Neural cell (in vitro differentiated cells): ENCODE data around the gene SH3RF1. TPM values are rescaled to one million over a fixed set of nuclear protein-coding genes. Genes with fewer than 3 reads are reported as not detected.

Experiments
- H2AFZ ChIP-seq: fragments of 200-600, 300-800 bp; sonication (generic), shearing (Covaris generic); 2 replicates; pipeline ENCODE4 v1.6.0; 2014; ENCODE audit warnings: low read depth, mild to moderate bottlenecking, antibody characterized with exemption, low read length, moderate library complexity
- H3F3A ChIP-seq: fragments of 200-600 bp; shearing (Covaris generic); 2 replicates; pipeline ENCODE4 v1.6.1; 2016; ENCODE audit warnings: mild to moderate bottlenecking, moderate library complexity, mixed read lengths, antibody characterized with exemption, low read length; ENCODE audit not compliant: insufficient read depth, poor library complexity, severe bottlenecking
- H3K27ac ChIP-seq: fragments of 200-600, 300-800 bp; sonication (generic), shearing (Covaris generic); 2 replicates; pipeline ENCODE4 v1.5.1; 2014; ENCODE audit warnings: mild to moderate bottlenecking, low read length, moderate library complexity
- H3K27me3 ChIP-seq: fragments of 300-800, 200-600 bp; sonication (generic), shearing (Covaris generic); 2 replicates; pipeline ENCODE4 v1.6.0; 2014; ENCODE audit warnings: mild to moderate bottlenecking, low read depth, low read length, moderate library complexity; ENCODE audit not compliant: insufficient read depth
- H3K36me3 ChIP-seq: fragments of 300-800, 200-600 bp; sonication (generic), shearing (Covaris generic); 2 replicates; pipeline ENCODE4 v1.5.1; 2014; ENCODE audit warnings: mild to moderate bottlenecking, antibody characterized with exemption, low read length, moderate library complexity; ENCODE audit not compliant: insufficient read depth
- H3K4me2 ChIP-seq: fragments of 300-800, 200-600 bp; sonication (generic), shearing (Covaris generic); 2 replicates; pipeline ENCODE4 v1.6.0; 2014; ENCODE audit warnings: mild to moderate bottlenecking, low read length
- H3K4me3 ChIP-seq: fragments of 300-800, 200-600 bp; sonication (generic), shearing (Covaris generic); 2 replicates; pipeline ENCODE4 v1.5.1; 2014; ENCODE audit warnings: mild to moderate bottlenecking, low read length, moderate library complexity
- H3K79me2 ChIP-seq: fragments of 200-600 bp; shearing (Covaris generic); replicated peaks from 2 replicates; pipeline ENCODE4 v1.6.0; 2014; ENCODE audit warnings: mild to moderate bottlenecking, low read length, moderate library complexity; ENCODE audit not compliant: insufficient read depth
- H3K9ac ChIP-seq: fragments of 300-800, 200-600 bp; sonication (generic), shearing (Covaris generic); 2 replicates; pipeline ENCODE4 v1.6.1; 2016; ENCODE audit warnings: mild to moderate bottlenecking, low read length, mixed read lengths
- H3K9me2 ChIP-seq: fragments of 200-600 bp; shearing (Covaris generic); 2 replicates; pipeline ENCODE4 v1.6.1; 2016; ENCODE audit warnings: mild to moderate bottlenecking, low read length, mixed read lengths; ENCODE audit not compliant: insufficient read depth
- H3K9me3 ChIP-seq: fragments of 200-600, 300-800 bp; sonication (generic), shearing (Covaris generic); 2 replicates; pipeline ENCODE4 v1.6.1; 2016; ENCODE audit warnings: mild to moderate bottlenecking, mixed run types, low read length, moderate library complexity, mixed read lengths
- H4K20me1 ChIP-seq: fragments of 200-600 bp; shearing (Covaris generic); 2 replicates; pipeline ENCODE4 v1.6.1; 2016; ENCODE audit warnings: mild to moderate bottlenecking, mixed run types; ENCODE audit not compliant: insufficient read depth
- EP300 ChIP-seq: fragments of 450-650 bp; conservative IDR thresholded peaks from 2 replicates; pipeline ENCODE4 v1.6.1; 2014; ENCODE audit warnings: antibody characterized with exemption, mild to moderate bottlenecking, moderate library complexity; ENCODE audit not compliant: poor library complexity, severe bottlenecking
- EZH2 ChIP-seq: fragments of 200-600, 300-800 bp; shearing (Covaris generic), sonication (generic); IDR thresholded peaks from 2 replicates; pipeline ENCODE4 v1.6.1; 2014; ENCODE audit warnings: antibody characterized with exemption, low read length, borderline replicate concordance, mild to moderate bottlenecking; ENCODE audit not compliant: insufficient read depth, poor library complexity, severe bottlenecking
- MXI1 ChIP-seq: fragments of 450-650 bp; conservative IDR thresholded peaks from 2 replicates; pipeline ENCODE4 v1.6.1; 2014; ENCODE audit warnings: antibody characterized with exemption, mild to moderate bottlenecking; ENCODE audit not compliant: poor library complexity, severe bottlenecking
- POLR2AphosphoS5 ChIP-seq: IDR thresholded peaks from 2 replicates; pipeline ENCODE4 v1.6.1; 2012
- RAD21 ChIP-seq: fragments of 450-650 bp; conservative IDR thresholded peaks from 2 replicates; pipeline ENCODE4 v1.6.1; 2014; ENCODE audit warnings: antibody characterized with exemption, mild to moderate bottlenecking, moderate library complexity
- SMC3 ChIP-seq: fragments of 450-650 bp; conservative IDR thresholded peaks from 2 replicates; pipeline ENCODE4 v1.6.1; 2014; ENCODE audit warnings: antibody characterized with exemption, mild to moderate bottlenecking, moderate library complexity; ENCODE audit not compliant: poor library complexity
- TAF1 ChIP-seq: IDR thresholded peaks from 2 replicates; pipeline ENCODE4 v1.6.1; 2012; ENCODE audit warnings: low read depth
- polyA plus RNA-seq: library from polyadenylated mRNA; depleted of rRNA; stranded (reverse); fragments of >200 nt; gene quantifications from 2 replicates; pipeline ENCODE4 v1.2.3, GENCODE V29; 2014
- TF ChIP-seq, protein P1 (sequence below): IDR thresholded peaks from 2 replicates; pipeline ENCODE4 v1.6.1; 2012; ENCODE audit warnings: borderline replicate concordance
- TF ChIP-seq, protein P2 (sequence below): fragments of 450-650 bp; IDR thresholded peaks from 2 replicates; pipeline ENCODE4 v1.5.1; 2014; ENCODE audit warnings: antibody characterized with exemption, mild to moderate bottlenecking, moderate library complexity; ENCODE audit not compliant: poor library complexity, severe bottlenecking

Gene SH3RF1
- polyA plus RNA-seq, 1 donor from 2014 or later = 3.1 TPM

DNA sequence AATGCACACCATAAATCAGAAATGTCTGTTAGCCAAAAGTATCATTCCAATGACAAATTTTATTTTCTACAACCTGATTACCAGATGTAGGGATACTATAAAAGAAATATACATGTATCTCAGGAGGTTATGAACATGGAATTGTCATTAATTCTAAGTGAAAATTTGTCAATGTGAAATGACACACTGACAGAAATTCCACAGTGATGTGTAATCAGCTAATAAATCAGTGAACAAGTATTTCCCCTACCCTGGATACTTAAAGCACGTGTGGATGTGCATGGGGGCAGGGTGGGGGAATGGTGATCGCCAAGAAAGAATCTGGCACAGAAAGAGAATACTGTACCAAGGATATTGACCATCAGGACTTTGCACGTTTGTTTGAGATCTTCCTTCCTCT lies 123.6 kb downstream of the SH3RF1 start:
- H3K9me2 ChIP-seq = no peaks in the 10 kb centered on the region
- no peak overlapping the region for H3K4me2 ChIP-seq
- H3K36me3 ChIP-seq = no peaks in the 10 kb centered on the region
- no peak for TF ChIP-seq POLR2AphosphoS5
- TF ChIP-seq, protein P1, sequence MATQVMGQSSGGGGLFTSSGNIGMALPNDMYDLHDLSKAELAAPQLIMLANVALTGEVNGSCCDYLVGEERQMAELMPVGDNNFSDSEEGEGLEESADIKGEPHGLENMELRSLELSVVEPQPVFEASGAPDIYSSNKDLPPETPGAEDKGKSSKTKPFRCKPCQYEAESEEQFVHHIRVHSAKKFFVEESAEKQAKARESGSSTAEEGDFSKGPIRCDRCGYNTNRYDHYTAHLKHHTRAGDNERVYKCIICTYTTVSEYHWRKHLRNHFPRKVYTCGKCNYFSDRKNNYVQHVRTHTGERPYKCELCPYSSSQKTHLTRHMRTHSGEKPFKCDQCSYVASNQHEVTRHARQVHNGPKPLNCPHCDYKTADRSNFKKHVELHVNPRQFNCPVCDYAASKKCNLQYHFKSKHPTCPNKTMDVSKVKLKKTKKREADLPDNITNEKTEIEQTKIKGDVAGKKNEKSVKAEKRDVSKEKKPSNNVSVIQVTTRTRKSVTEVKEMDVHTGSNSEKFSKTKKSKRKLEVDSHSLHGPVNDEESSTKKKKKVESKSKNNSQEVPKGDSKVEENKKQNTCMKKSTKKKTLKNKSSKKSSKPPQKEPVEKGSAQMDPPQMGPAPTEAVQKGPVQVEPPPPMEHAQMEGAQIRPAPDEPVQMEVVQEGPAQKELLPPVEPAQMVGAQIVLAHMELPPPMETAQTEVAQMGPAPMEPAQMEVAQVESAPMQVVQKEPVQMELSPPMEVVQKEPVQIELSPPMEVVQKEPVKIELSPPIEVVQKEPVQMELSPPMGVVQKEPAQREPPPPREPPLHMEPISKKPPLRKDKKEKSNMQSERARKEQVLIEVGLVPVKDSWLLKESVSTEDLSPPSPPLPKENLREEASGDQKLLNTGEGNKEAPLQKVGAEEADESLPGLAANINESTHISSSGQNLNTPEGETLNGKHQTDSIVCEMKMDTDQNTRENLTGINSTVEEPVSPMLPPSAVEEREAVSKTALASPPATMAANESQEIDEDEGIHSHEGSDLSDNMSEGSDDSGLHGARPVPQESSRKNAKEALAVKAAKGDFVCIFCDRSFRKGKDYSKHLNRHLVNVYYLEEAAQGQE = no peak
- TF ChIP-seq EZH2 = no peak
- TF ChIP-seq MXI1 = no peak
- TF ChIP-seq TAF1 = no peak
- no peak for TF ChIP-seq SMC3
- TF ChIP-seq EP300 = no peak
- TF ChIP-seq, protein P2, sequence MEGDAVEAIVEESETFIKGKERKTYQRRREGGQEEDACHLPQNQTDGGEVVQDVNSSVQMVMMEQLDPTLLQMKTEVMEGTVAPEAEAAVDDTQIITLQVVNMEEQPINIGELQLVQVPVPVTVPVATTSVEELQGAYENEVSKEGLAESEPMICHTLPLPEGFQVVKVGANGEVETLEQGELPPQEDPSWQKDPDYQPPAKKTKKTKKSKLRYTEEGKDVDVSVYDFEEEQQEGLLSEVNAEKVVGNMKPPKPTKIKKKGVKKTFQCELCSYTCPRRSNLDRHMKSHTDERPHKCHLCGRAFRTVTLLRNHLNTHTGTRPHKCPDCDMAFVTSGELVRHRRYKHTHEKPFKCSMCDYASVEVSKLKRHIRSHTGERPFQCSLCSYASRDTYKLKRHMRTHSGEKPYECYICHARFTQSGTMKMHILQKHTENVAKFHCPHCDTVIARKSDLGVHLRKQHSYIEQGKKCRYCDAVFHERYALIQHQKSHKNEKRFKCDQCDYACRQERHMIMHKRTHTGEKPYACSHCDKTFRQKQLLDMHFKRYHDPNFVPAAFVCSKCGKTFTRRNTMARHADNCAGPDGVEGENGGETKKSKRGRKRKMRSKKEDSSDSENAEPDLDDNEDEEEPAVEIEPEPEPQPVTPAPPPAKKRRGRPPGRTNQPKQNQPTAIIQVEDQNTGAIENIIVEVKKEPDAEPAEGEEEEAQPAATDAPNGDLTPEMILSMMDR = no peak
- no peak for TF ChIP-seq RAD21
- H3K9me3 ChIP-seq = no peaks in the 10 kb centered on the region
- no peak overlapping the region for H3K9ac ChIP-seq
- H3K27ac ChIP-seq = no peak overlapping the region
- H3K27me3 ChIP-seq = no peaks in the 10 kb centered on the region
- no peaks in the 10 kb centered on the region for H3K79me2 ChIP-seq
- H2AFZ ChIP-seq = no peak overlapping the region
- no peaks in the 10 kb centered on the region for H4K20me1 ChIP-seq
- no peaks in the 10 kb centered on the region for H3F3A ChIP-seq
- H3K4me3 ChIP-seq = no peak overlapping the region

DNA sequence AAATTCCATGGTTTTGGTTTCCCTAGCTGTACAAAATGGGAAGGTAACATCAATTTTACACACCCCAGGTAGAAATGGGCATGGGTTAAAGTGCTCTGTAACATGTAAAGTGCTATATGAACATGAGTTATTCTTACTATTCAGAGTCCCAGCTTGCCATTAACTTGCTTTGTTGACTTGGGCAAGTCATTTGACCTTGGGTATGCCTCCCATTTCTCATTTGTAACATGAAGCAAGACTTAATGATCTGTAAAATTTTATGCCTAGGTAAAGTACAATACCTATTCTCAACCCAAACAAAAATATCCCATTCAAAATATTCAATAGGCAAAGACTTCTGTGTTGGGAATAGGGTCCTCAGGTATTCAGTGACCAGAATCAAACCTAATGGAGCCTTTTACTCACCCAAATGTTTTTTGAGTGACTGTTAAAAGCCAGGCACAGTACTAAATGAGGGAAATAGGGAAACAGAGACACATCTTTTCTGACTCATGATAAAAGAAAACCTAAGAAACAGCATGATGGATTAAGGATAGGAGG lies 126.6 kb downstream of the SH3RF1 start:
- no peaks in the 10 kb centered on the region for H3K9me2 ChIP-seq
- H2AFZ ChIP-seq = no peak overlapping the region
- no peaks in the 10 kb centered on the region for H4K20me1 ChIP-seq
- H3F3A ChIP-seq = no peaks in the 10 kb centered on the region
- no peaks in the 10 kb centered on the region for H3K36me3 ChIP-seq
- no peak overlapping the region for H3K27ac ChIP-seq
- no peak overlapping the region for H3K4me3 ChIP-seq
- H3K27me3 ChIP-seq = no peaks in the 10 kb centered on the region
- no peak overlapping the region for H3K4me2 ChIP-seq
- H3K9ac ChIP-seq = no peak overlapping the region
- no peaks in the 10 kb centered on the region for H3K9me3 ChIP-seq
- H3K79me2 ChIP-seq = no peaks in the 10 kb centered on the region
- TF ChIP-seq POLR2AphosphoS5 = no peak

DNA sequence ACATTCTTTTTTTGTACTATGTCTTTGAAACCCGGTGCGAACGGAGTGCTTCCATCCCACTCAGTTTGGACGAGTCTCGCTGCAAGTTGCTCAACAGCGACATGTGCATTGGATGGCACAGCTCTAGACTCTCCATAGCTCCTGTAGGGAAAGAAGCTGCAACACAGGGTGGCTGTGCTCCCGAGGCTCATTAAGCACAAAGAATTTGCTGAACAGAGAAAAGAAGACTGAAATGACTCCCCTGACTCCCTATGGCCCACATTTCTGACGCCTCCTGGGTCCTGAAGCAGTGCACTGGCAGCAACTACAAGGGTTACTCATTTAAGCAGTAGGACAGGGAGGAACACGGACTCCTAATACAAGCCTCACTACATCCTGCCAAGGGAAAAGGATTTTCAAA lies 127.4 kb downstream of the SH3RF1 start:
- Histone ChIP-seq H3K9ac (no peak overlapping the region), H2AFZ (no peak overlapping the region), H3K27ac (no peak overlapping the region), H3K27me3 (no peaks in the 10 kb centered on the region), H3K9me2 (no peaks in the 10 kb centered on the region), H3K79me2 (no peaks in the 10 kb centered on the region), H4K20me1 (no peaks in the 10 kb centered on the region), H3K4me3 (no peak overlapping the region), H3K4me2 (no peak overlapping the region), H3F3A (no peaks in the 10 kb centered on the region), H3K9me3 (no peaks in the 10 kb centered on the region), H3K36me3 (no peaks in the 10 kb centered on the region)
- TF ChIP-seq POLR2AphosphoS5 = no peak
- TF ChIP-seq, protein P2 = no peak
- TF ChIP-seq MXI1 = no peak
